ENCODE results near the gene MRRF.

DNA sequence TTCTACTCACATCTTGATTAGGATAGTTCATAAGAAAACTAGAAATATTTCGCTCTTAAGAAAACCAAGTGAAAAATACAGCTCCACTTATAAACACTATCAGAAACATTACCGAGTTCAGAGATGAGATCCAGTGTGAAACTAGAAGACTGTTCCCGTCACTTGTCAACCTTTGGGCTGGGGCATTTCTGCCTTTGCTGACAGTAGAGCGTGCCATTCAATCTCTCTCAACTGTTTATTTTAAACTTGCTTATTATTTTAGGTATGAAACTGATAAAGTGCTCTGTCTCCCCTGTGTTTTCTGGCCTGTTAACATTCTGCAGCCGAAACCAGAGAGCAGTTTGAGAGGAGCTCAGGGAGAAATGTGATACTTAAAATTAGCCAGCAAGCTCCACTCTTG is 16.7 kb downstream of the MRRF start:
- TF ChIP-seq E2F4 (CRISPR knock-in tag; IDR thresholded peaks at IDR 0.05; ENCODE audit: borderline replicate concordance, low read depth) (no peak), CTCF (IDR thresholded peaks at IDR 0.05) (no peak), SP1 (CRISPR knock-in tag; conservative IDR thresholded peaks at IDR 0.05) (no peak), RORB (CRISPR knock-in tag; IDR thresholded peaks at IDR 0.05) (no peak), TEAD4 (CRISPR knock-in tag; IDR thresholded peaks at IDR 0.05) (no peak), GRHL2 (CRISPR knock-in tag; IDR thresholded peaks at IDR 0.05; ENCODE audit: insufficient replicate concordance, severe bottlenecking) (no peak), ATF6 (CRISPR knock-in tag; IDR thresholded peaks at IDR 0.05) (no peak)
- TF ChIP-seq, protein P1, sequence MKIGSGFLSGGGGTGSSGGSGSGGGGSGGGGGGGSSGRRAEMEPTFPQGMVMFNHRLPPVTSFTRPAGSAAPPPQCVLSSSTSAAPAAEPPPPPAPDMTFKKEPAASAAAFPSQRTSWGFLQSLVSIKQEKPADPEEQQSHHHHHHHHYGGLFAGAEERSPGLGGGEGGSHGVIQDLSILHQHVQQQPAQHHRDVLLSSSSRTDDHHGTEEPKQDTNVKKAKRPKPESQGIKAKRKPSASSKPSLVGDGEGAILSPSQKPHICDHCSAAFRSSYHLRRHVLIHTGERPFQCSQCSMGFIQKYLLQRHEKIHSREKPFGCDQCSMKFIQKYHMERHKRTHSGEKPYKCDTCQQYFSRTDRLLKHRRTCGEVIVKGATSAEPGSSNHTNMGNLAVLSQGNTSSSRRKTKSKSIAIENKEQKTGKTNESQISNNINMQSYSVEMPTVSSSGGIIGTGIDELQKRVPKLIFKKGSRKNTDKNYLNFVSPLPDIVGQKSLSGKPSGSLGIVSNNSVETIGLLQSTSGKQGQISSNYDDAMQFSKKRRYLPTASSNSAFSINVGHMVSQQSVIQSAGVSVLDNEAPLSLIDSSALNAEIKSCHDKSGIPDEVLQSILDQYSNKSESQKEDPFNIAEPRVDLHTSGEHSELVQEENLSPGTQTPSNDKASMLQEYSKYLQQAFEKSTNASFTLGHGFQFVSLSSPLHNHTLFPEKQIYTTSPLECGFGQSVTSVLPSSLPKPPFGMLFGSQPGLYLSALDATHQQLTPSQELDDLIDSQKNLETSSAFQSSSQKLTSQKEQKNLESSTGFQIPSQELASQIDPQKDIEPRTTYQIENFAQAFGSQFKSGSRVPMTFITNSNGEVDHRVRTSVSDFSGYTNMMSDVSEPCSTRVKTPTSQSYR (CRISPR knock-in tag; IDR thresholded peaks at IDR 0.05) = no peak
